Measurements from ENCODE around the gene PPARG. TPM values are rescaled to one million over a fixed set of nuclear protein-coding genes. Genes with fewer than 3 reads are reported as not detected.

The PPARG gene
- total and polyA plus RNA-seq, 2 of the 13 experiments (the other 11 are each of a cell fraction or from before 2014, with no cell fraction given), result 13.9 to 58.3 TPM

DNA sequence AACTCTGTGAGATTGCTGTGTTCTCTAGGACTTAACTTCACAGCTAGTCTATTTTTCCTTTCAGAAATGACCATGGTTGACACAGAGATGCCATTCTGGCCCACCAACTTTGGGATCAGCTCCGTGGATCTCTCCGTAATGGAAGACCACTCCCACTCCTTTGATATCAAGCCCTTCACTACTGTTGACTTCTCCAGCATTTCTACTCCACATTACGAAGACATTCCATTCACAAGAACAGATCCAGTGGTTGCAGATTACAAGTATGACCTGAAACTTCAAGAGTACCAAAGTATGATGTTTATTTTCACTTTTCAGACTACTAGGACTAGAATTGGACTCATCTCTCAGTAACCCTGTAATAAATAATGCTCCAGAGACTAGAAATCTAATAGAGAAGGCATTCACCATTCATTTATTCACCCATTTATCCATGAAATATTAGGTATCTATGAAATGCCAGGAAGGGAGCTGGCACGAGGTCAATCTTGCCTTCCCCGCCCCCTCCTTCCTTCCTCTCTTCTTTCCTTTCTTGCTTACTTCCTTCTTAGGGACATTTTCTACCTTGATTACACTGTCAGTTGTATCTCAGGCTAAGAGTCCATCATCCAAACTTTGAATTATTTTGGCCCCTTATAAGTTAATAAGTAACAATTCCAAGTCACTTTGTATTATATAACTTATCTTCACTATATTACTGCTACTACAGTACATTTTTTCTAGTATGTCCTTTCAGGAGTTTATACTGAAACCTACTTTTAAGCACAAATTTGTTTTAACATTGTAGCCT, 91.0 kb downstream of the PPARG start (continued):
- TF ChIP-seq ZNF788 (CRISPR knock-in tag; IDR thresholded peaks at IDR 0.05; ENCODE audit: borderline replicate concordance) (no peak), ZBTB3 (CRISPR knock-in tag; IDR thresholded peaks at IDR 0.05; ENCODE audit: borderline replicate concordance, low read depth) (no peak), SYNCRIP (IDR thresholded peaks at IDR 0.05; ENCODE audit: insufficient read depth, low read depth, low read length) (no peak), SP1 (IDR thresholded peaks at IDR 0.05) (no peak), SP1 (CRISPR knock-in tag; IDR thresholded peaks at IDR 0.05) (no peak), ZNF549 (CRISPR knock-in tag; IDR thresholded peaks at IDR 0.05) (no peak)
- TF ChIP-seq, protein P1, sequence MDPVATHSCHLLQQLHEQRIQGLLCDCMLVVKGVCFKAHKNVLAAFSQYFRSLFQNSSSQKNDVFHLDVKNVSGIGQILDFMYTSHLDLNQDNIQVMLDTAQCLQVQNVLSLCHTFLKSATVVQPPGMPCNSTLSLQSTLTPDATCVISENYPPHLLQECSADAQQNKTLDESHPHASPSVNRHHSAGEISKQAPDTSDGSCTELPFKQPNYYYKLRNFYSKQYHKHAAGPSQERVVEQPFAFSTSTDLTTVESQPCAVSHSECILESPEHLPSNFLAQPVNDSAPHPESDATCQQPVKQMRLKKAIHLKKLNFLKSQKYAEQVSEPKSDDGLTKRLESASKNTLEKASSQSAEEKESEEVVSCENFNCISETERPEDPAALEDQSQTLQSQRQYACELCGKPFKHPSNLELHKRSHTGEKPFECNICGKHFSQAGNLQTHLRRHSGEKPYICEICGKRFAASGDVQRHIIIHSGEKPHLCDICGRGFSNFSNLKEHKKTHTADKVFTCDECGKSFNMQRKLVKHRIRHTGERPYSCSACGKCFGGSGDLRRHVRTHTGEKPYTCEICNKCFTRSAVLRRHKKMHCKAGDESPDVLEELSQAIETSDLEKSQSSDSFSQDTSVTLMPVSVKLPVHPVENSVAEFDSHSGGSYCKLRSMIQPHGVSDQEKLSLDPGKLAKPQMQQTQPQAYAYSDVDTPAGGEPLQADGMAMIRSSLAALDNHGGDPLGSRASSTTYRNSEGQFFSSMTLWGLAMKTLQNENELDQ (CRISPR knock-in tag; IDR thresholded peaks at IDR 0.05; ENCODE audit: borderline replicate concordance), result no peak
- TF ChIP-seq, protein P2, sequence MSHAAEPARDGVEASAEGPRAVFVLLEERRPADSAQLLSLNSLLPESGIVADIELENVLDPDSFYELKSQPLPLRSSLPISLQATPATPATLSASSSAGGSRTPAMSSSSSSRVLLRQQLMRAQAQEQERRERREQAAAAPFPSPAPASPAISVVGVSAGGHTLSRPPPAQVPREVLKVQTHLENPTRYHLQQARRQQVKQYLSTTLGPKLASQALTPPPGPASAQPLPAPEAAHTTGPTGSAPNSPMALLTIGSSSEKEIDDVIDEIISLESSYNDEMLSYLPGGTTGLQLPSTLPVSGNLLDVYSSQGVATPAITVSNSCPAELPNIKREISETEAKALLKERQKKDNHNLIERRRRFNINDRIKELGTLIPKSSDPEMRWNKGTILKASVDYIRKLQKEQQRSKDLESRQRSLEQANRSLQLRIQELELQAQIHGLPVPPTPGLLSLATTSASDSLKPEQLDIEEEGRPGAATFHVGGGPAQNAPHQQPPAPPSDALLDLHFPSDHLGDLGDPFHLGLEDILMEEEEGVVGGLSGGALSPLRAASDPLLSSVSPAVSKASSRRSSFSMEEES (CRISPR knock-in tag; IDR thresholded peaks at IDR 0.05), result no peak
- TF ChIP-seq, protein P3, sequence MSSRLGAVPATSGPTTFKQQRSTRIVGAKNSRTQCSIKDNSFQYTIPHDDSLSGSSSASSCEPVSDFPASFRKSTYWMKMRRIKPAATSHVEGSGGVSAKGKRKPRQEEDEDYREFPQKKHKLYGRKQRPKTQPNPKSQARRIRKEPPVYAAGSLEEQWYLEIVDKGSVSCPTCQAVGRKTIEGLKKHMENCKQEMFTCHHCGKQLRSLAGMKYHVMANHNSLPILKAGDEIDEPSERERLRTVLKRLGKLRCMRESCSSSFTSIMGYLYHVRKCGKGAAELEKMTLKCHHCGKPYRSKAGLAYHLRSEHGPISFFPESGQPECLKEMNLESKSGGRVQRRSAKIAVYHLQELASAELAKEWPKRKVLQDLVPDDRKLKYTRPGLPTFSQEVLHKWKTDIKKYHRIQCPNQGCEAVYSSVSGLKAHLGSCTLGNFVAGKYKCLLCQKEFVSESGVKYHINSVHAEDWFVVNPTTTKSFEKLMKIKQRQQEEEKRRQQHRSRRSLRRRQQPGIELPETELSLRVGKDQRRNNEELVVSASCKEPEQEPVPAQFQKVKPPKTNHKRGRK (CRISPR knock-in tag; IDR thresholded peaks at IDR 0.05), result no peak

Measured in HepG2 (cell line).